H9 (cell line): ENCODE results near the gene PTTG1IP. TPM values are rescaled to one million over a fixed set of nuclear protein-coding genes. Genes with fewer than 3 reads are reported as not detected.

Experiments used
- DNase-seq: peaks from one replicate; pipeline ENCODE4 v3.0.0-alpha.2; 2017
- H2AFZ ChIP-seq: one replicate; pipeline ENCODE4 v1.6.1; 2013; ENCODE audit warnings: mild to moderate bottlenecking, low read length, control low read depth, moderate library complexity
- H2AK5ac ChIP-seq: 2 replicates; pipeline ENCODE4 v1.6.1; 2013; ENCODE audit warnings: low read length, control low read depth, mixed read lengths; ENCODE audit not compliant: insufficient read length
- H2BK120ac ChIP-seq: one replicate; pipeline ENCODE4 v1.6.1; 2013; ENCODE audit warnings: low read depth, mild to moderate bottlenecking, low read length, control low read depth, inconsistent platforms; ENCODE audit not compliant: poor library complexity, severe bottlenecking
- H2BK12ac ChIP-seq: 2 replicates; pipeline ENCODE4 v1.6.1; 2013; ENCODE audit warnings: low read length, control low read depth, mixed read lengths, low read depth; ENCODE audit not compliant: insufficient read length
- H2BK15ac ChIP-seq: 2 replicates; pipeline ENCODE4 v1.6.1; 2013; ENCODE audit warnings: low read depth, low read length, control low read depth
- H2BK20ac ChIP-seq: one replicate; pipeline ENCODE4 v1.6.1; 2013; ENCODE audit warnings: low read depth, mild to moderate bottlenecking, low read length, control low read depth, inconsistent platforms; ENCODE audit not compliant: poor library complexity, severe bottlenecking
- H2BK5ac ChIP-seq: 2 replicates; pipeline ENCODE4 v1.6.1; 2013; ENCODE audit warnings: low read length, control low read depth, mixed read lengths; ENCODE audit not compliant: insufficient read length
- H3K14ac ChIP-seq: 2 replicates; pipeline ENCODE4 v1.6.1; 2013; ENCODE audit warnings: low read length, control low read depth; ENCODE audit not compliant: insufficient read depth
- H3K18ac ChIP-seq: 2 replicates; pipeline ENCODE4 v1.6.1; 2013; ENCODE audit warnings: low read depth, mild to moderate bottlenecking, mixed read lengths, low read length, control low read depth; ENCODE audit not compliant: insufficient read length
- H3K23ac ChIP-seq: 2 replicates; pipeline ENCODE4 v1.6.1; 2013; ENCODE audit warnings: low read length, control low read depth, mixed read lengths, low read depth; ENCODE audit not compliant: insufficient read length
- H3K23me2 ChIP-seq: 2 replicates; pipeline ENCODE4 v1.6.1; 2013; ENCODE audit warnings: low read depth, mild to moderate bottlenecking, mixed read lengths, low read length, control low read depth; ENCODE audit not compliant: insufficient read length, poor library complexity, severe bottlenecking
- H3K27ac ChIP-seq: 2 replicates; pipeline ENCODE4 v1.5.1; 2013; ENCODE audit warnings: low read length, control low read depth, mixed read lengths, low read depth; ENCODE audit not compliant: insufficient read length
- H3K27me3 ChIP-seq: 2 replicates; pipeline ENCODE4 v1.6.1; 2013; ENCODE audit warnings: low read length, control low read depth, inconsistent platforms; ENCODE audit not compliant: insufficient read depth
- H3K4ac ChIP-seq: 2 replicates; pipeline ENCODE4 v1.6.1; 2013; ENCODE audit warnings: low read depth, mild to moderate bottlenecking, control low read depth, inconsistent platforms, low read length, moderate library complexity
- H3K4me1 ChIP-seq: 2 replicates; pipeline ENCODE4 v1.6.1; 2013; ENCODE audit warnings: low read length, control low read depth, inconsistent platforms; ENCODE audit not compliant: insufficient read depth
- H3K4me2 ChIP-seq: 2 replicates; pipeline ENCODE4 v1.6.1; 2013; ENCODE audit warnings: low read length, control low read depth, mixed read lengths; ENCODE audit not compliant: insufficient read length, insufficient read depth
- H3K56ac ChIP-seq: 2 replicates; pipeline ENCODE4 v1.6.1; 2013; ENCODE audit warnings: low read depth, mild to moderate bottlenecking, mixed read lengths, low read length, control low read depth; ENCODE audit not compliant: insufficient read length
- H3K79me1 ChIP-seq: 2 replicates; pipeline ENCODE4 v1.6.1; 2013; ENCODE audit warnings: low read depth, mild to moderate bottlenecking, moderate library complexity, low read length, control low read depth, inconsistent platforms; ENCODE audit not compliant: insufficient read depth, poor library complexity, severe bottlenecking
- H3K79me2 ChIP-seq: 2 replicates; pipeline ENCODE4 v1.6.1; 2013; ENCODE audit warnings: low read length, control low read depth, inconsistent platforms; ENCODE audit not compliant: insufficient read depth
- H3K9ac ChIP-seq: 2 replicates; pipeline ENCODE4 v1.6.1; 2013; ENCODE audit warnings: low read length, control low read depth, mixed read lengths; ENCODE audit not compliant: insufficient read length; ENCODE audit errors: extremely low read depth
- H3K9me3 ChIP-seq: one replicate; pipeline ENCODE4 v1.6.1; 2013; ENCODE audit warnings: low read depth, low read length, inconsistent platforms; ENCODE audit not compliant: control insufficient read depth
- H3T11ph ChIP-seq: one replicate; pipeline ENCODE4 v1.6.1; 2013; ENCODE audit warnings: mild to moderate bottlenecking, low read length, control low read depth, inconsistent platforms
- H4K20me1 ChIP-seq: one replicate; pipeline ENCODE4 v1.6.1; 2013; ENCODE audit not compliant: control insufficient read depth, insufficient read length, insufficient read depth
- H4K5ac ChIP-seq: 2 replicates; pipeline ENCODE4 v1.6.1; 2013; ENCODE audit warnings: low read depth, mild to moderate bottlenecking, mixed read lengths, low read length, control low read depth; ENCODE audit not compliant: insufficient read length
- H4K8ac ChIP-seq: replicated peaks from 2 replicates; pipeline ENCODE4 v1.6.1; 2013; ENCODE audit warnings: low read length, control low read depth, mixed read lengths, low read depth; ENCODE audit not compliant: insufficient read length
- H4K91ac ChIP-seq: 2 replicates; pipeline ENCODE4 v1.6.1; 2013; ENCODE audit warnings: low read depth, mild to moderate bottlenecking, moderate library complexity, mixed read lengths, low read length, control low read depth; ENCODE audit not compliant: insufficient read length
- H3K27ac Mint-ChIP-seq, 3 experiments: 2 replicates in 2 of 3; 3 replicates in 1 of 3; pipeline ENCODE4 v1.8.0; 2020 to 2021; ENCODE audit warnings: mixed read lengths in 3 of 3, mild to moderate bottlenecking in 1 of 3, moderate library complexity in 1 of 3
- H3K27me3 Mint-ChIP-seq: 2 replicates; pipeline ENCODE4 v1.8.0; 2021; ENCODE audit warnings: low read depth, mild to moderate bottlenecking, moderate library complexity, mixed read lengths
- H3K36me3 Mint-ChIP-seq, 3 experiments: 2 replicates in 2 of 3; 3 replicates in 1 of 3; pipeline ENCODE4 v1.8.0; 2020 to 2021; ENCODE audit warnings: low read depth in 3 of 3, mixed read lengths in 3 of 3; ENCODE audit not compliant: insufficient read depth in 1 of 3
- H3K4me1 Mint-ChIP-seq, 2 experiments: 2 replicates each; pipeline ENCODE4 v1.8.0; 2020; ENCODE audit warnings: mixed read lengths in 2 of 2
- H3K4me3 Mint-ChIP-seq, 2 experiments: 2 replicates in 1 of 2; 3 replicates in 1 of 2; pipeline ENCODE4 v1.8.0; 2020 to 2021; ENCODE audit warnings: mild to moderate bottlenecking in 2 of 2, mixed read lengths in 2 of 2, moderate library complexity in 1 of 2
- H3K9me3 Mint-ChIP-seq, 2 experiments: 2 replicates in 1 of 2; 3 replicates in 1 of 2; pipeline ENCODE4 v1.8.0; 2020; ENCODE audit warnings: mild to moderate bottlenecking in 2 of 2, mixed read lengths in 2 of 2, moderate library complexity in 1 of 2
- WGBS: extraction: QIAGEN DNeasy Blood & Tissue Kit; methylation state at CpG from one replicate; pipeline ENCODE4 v1.1.7; 2013; ENCODE audit warnings: missing lambda C conversion rate, low lambda C conversion rate, mixed read lengths; ENCODE audit not compliant: insufficient read length; ENCODE audit errors: extremely low coverage; 5-methylcytosine and 5-hydroxymethylcytosine counted together
- total RNA-seq: library from RNA; stranded (reverse); gene quantifications from 2 replicates; pipeline ENCODE4 v1.2.1, GENCODE V29; 2021
- TF ChIP-seq, protein P1 (sequence below): fragments of 200-600 bp; sonication (generic); conservative IDR thresholded peaks from 3 replicates; pipeline ENCODE4 v1.8.0; 2021; ENCODE audit warnings: antibody characterized with exemption, mild to moderate bottlenecking

Gene PTTG1IP
- total RNA-seq, 1 experiment from 2014 or later: 107 TPM

DNA sequence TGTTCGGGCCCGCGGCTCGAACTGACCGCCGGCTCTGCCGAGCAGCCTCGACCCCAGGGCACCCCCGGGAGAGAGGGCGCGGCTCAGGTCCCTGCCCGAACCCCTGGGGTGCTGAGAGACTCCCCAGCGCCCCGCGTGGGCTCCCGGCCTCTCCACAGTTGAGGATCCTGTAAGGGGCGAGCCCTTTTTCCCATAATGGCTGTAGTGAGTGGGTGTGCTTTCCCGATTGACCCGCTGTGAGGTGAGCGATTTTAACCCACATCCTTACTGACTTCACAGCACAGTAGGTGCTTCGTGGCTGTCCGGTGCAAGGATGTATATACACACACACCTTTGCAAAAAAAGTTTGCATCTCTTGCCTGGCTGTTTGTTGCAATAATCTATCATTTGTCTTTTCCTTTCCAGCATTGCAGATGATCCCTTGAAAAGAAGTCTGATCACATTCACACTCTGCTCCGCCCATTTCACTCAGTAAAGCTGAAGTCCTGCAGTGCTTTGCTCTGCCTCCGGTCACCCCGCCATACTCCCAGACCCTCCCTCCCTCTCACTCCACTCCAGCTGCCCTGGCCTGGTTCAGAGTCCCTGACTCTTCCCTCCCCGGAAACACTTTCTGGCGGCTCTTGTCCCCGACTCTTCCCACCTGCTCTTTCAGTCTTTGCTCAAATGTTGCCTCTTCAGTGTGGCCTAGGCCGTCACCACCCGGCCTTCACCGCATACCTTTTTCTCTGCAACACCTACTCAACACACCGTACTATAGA is 70.9 kb downstream of the PTTG1IP start:
- Histone ChIP-seq H2BK15ac (no peak overlapping the region), H4K8ac (no peak overlapping the region), H4K20me1 (no peaks in the 10 kb centered on the region), H3T11ph (no peak overlapping the region), H3K79me2 (peaks cover 15% of the 10 kb centered on the region; the same call in 1 of the 2 replicates), H3K23ac (no peak overlapping the region), H4K5ac (no peak overlapping the region), H3K4me1 (no peaks in the 10 kb centered on the region), H2BK120ac (no peak overlapping the region), H3K9ac (peak overlapping the region; percentile 69), H3K4ac (no peak overlapping the region), H2BK5ac (no peak overlapping the region), H2BK12ac (no peak overlapping the region), H3K27me3 (no peaks in the 10 kb centered on the region), H3K27ac (no peak overlapping the region), H2BK20ac (no peak overlapping the region), H3K4me2 (peak overlapping the region; percentile 48), H3K56ac (no peak overlapping the region), H3K18ac (no peak overlapping the region), H4K91ac (no peak overlapping the region), H2AK5ac (no peak overlapping the region), H2AFZ (no peak overlapping the region), H3K23me2 (peaks cover 13% of the 10 kb centered on the region), H3K79me1 (peaks cover 2% of the 10 kb centered on the region), H3K14ac (no peak overlapping the region), H3K9me3 (no peaks in the 10 kb centered on the region)
- WGBS: no CpG with 5 or more reads among the region's 32 CpGs
- Mint-ChIP-seq H3K9me3 (no peaks in the 10 kb centered on the region), H3K36me3 (peaks cover 22 to 63% (median 52%) of the 10 kb centered on the region in 3 experiments), H3K4me1 (peaks cover 21 to 23% of the 10 kb centered on the region in 2 experiments), H3K27me3 (no peaks in the 10 kb centered on the region), H3K27ac (peak overlapping the region in 2 of 3 experiments; percentile 5 to 73; a peak in 2 of 7 replicates), H3K4me3 (peak overlapping the region; percentile 83 to 95)
- TF ChIP-seq, protein P1, sequence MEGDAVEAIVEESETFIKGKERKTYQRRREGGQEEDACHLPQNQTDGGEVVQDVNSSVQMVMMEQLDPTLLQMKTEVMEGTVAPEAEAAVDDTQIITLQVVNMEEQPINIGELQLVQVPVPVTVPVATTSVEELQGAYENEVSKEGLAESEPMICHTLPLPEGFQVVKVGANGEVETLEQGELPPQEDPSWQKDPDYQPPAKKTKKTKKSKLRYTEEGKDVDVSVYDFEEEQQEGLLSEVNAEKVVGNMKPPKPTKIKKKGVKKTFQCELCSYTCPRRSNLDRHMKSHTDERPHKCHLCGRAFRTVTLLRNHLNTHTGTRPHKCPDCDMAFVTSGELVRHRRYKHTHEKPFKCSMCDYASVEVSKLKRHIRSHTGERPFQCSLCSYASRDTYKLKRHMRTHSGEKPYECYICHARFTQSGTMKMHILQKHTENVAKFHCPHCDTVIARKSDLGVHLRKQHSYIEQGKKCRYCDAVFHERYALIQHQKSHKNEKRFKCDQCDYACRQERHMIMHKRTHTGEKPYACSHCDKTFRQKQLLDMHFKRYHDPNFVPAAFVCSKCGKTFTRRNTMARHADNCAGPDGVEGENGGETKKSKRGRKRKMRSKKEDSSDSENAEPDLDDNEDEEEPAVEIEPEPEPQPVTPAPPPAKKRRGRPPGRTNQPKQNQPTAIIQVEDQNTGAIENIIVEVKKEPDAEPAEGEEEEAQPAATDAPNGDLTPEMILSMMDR: no peak
- no peak for DNase-seq
